Spleen (tissue), 11 donors: Measurements from ENCODE around the gene GCHFR. TPM values are rescaled to one million over a fixed set of nuclear protein-coding genes. Genes with fewer than 3 reads are reported as not detected.

Experiments
- DNase-seq: peaks from one replicate; pipeline ENCODE4 v3.0.0-alpha.2; 2020
- H3K27ac ChIP-seq, 8 donors: fragments of 200-600 bp; sonication (generic) in 7 of 8; 1 replicate in 4 of 8; 2 replicates in 4 of 8; pipeline versions ENCODE4 v1.5.0 to v1.8.0; 2016 to 2021; ENCODE audit warnings: inconsistent platforms in 4 of 8, mild to moderate bottlenecking in 4 of 8, moderate library complexity in 1 of 8
- H3K27me3 ChIP-seq, 7 donors: fragments of 200-600 bp; sonication (generic) in 6 of 7; replicated peaks in 1 of 7; 1 replicate in 4 of 7; 2 replicates in 3 of 7; pipeline versions ENCODE4 v1.5.0 to v1.8.0; 2016 to 2021; ENCODE audit warnings: inconsistent platforms in 3 of 7, mild to moderate bottlenecking in 1 of 7
- H3K36me3 ChIP-seq, 6 donors: fragments of 200-600 bp; sonication (generic) in 5 of 6; 1 replicate in 4 of 6; 2 replicates in 2 of 6; pipeline versions ENCODE4 v1.5.0 to v1.8.0; 2016 to 2021; ENCODE audit warnings: inconsistent platforms in 2 of 6
- H3K4me1 ChIP-seq, 6 donors: fragments of 200-600 bp; sonication (generic) in 5 of 6; 1 replicate in 3 of 6; 2 replicates in 3 of 6; pipeline versions ENCODE4 v1.5.0 to v1.8.0; 2016 to 2021; ENCODE audit warnings: inconsistent platforms in 3 of 6
- H3K4me3 ChIP-seq, 8 donors: fragments of 200-600 bp; sonication (generic) in 7 of 8; 1 replicate in 4 of 8; 2 replicates in 4 of 8; pipeline versions ENCODE4 v1.5.0 to v1.8.0; 2016 to 2021; ENCODE audit warnings: inconsistent platforms in 4 of 8, mild to moderate bottlenecking in 4 of 8, moderate library complexity in 2 of 8
- H3K9me3 ChIP-seq, 8 donors: fragments of 200-600 bp; sonication (generic) in 7 of 8; 1 replicate in 4 of 8; 2 replicates in 4 of 8; pipeline versions ENCODE4 v1.5.0 to v1.8.0; 2016 to 2021; ENCODE audit warnings: inconsistent platforms in 4 of 8
- POLR2A ChIP-seq, 3 donors: fragments of 450-650 bp; IDR thresholded peaks; one replicate each; pipeline ENCODE4 v1.5.1; 2017; ENCODE audit warnings: antibody characterized with exemption in 3 of 3, mild to moderate bottlenecking in 1 of 3
- POLR2AphosphoS5 ChIP-seq, 3 donors: sonication (generic); formaldehyde crosslinking; IDR thresholded peaks; one replicate each; pipeline ENCODE4 v1.5.1; 2017; ENCODE audit warnings: antibody characterized with exemption in 3 of 3
- WGBS, 5 donors: extraction: QIAGEN DNeasy Blood & Tissue Kit in 3 of 5; methylation state at CpG; one replicate each; pipeline versions ENCODE4 v1.1.5 to v1.1.7; 2013 to 2018; 5-methylcytosine and 5-hydroxymethylcytosine counted together
- intact Hi-C: fragments of 100-400 bp; cut with DNase I; formaldehyde crosslinking; loops from one replicate; pipeline ENCODE4 v1.15.0; 2023; ENCODE audit warnings: low total_unique reads
- polyA plus RNA-seq, 3 donors: library from polyadenylated mRNA; stranded (reverse); fragments of 200-250 nt; gene quantifications; one replicate each; pipeline ENCODE4 v1.2.1, GENCODE V29; 2013
- total RNA-seq, 7 donors: library from RNA; depleted of rRNA in 3 of 7; stranded (reverse); fragments of >200 nt in 3 of 7; fragmentation: NEBNext Ultra II Directional in 4 of 7; extraction: Animal tissue kit (Norgen Biotek cat#: 25700) in 4 of 7; gene quantifications; one replicate each; pipeline versions ENCODE4 v1.1.0 to v1.2.1, GENCODE V29; 2016 to 2021
- TF ChIP-seq, protein P1 (sequence below), 11 experiments: fragments of 200-600 bp in 7 of 11; fragments of 450-650 bp in 4 of 11; sonication (generic) in 4 of 11; IDR thresholded peaks in 8 of 11; conservative IDR thresholded peaks in 3 of 11; 1 replicate in 7 of 11; 2 replicates in 4 of 11; pipeline versions ENCODE4 v1.4.0 to v1.8.0; 2016 to 2021; ENCODE audit warnings: antibody characterized with exemption in 11 of 11, inconsistent platforms in 4 of 11, mild to moderate bottlenecking in 1 of 11
- donor health status: healthy with polysubstance abuse.
- donor health status: DM: no; HTN: no; CAD: no; lungs with moderate emphysema.
- donor health status: DM: no; HTN: no; CAD: no.
- donor health status: Bipolar disorder and iron deficiency.
- donor health status: healthy.
- donor health status: DM: no; HTN: no; CAD: no.
- donor health status: DM: yes; HTN: yes; CAD: no.

Gene GCHFR
- total and polyA plus RNA-seq, 10 donors, result 6.1 to 38.0 (median 16.0) TPM

GRCh38 chr15:40749151-40749630 lies 14.7 kb upstream of the GCHFR start:
- intact Hi-C loops, result no loop called here
- H3K36me3 ChIP-seq, result peaks cover 3 to 87% (median 43%) of the 10 kb centered on the region in 6 donors
- no peak for DNase-seq
- H3K27me3 ChIP-seq, result no peaks in the 10 kb centered on the region
- TF ChIP-seq POLR2AphosphoS5 (IDR thresholded peaks at IDR 0.05) (no peak), POLR2A (IDR thresholded peaks at IDR 0.05) (no peak)
- TF ChIP-seq, protein P1, sequence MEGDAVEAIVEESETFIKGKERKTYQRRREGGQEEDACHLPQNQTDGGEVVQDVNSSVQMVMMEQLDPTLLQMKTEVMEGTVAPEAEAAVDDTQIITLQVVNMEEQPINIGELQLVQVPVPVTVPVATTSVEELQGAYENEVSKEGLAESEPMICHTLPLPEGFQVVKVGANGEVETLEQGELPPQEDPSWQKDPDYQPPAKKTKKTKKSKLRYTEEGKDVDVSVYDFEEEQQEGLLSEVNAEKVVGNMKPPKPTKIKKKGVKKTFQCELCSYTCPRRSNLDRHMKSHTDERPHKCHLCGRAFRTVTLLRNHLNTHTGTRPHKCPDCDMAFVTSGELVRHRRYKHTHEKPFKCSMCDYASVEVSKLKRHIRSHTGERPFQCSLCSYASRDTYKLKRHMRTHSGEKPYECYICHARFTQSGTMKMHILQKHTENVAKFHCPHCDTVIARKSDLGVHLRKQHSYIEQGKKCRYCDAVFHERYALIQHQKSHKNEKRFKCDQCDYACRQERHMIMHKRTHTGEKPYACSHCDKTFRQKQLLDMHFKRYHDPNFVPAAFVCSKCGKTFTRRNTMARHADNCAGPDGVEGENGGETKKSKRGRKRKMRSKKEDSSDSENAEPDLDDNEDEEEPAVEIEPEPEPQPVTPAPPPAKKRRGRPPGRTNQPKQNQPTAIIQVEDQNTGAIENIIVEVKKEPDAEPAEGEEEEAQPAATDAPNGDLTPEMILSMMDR (IDR thresholded peaks at IDR 0.05 in 8 of 11, conservative IDR thresholded peaks at IDR 0.05 in 3 of 11), result no peak
- H3K27ac ChIP-seq, result no peak overlapping the region
- peaks cover 13 to 56% (median 27%) of the 10 kb centered on the region in 6 donors for H3K4me1 ChIP-seq
- 95 to 100% (median 97%) methylated on average over 4 of the region's 4 CpGs for WGBS, 5 donors
- no peak overlapping the region for H3K4me3 ChIP-seq
- no peaks in the 10 kb centered on the region for H3K9me3 ChIP-seq

DNA sequence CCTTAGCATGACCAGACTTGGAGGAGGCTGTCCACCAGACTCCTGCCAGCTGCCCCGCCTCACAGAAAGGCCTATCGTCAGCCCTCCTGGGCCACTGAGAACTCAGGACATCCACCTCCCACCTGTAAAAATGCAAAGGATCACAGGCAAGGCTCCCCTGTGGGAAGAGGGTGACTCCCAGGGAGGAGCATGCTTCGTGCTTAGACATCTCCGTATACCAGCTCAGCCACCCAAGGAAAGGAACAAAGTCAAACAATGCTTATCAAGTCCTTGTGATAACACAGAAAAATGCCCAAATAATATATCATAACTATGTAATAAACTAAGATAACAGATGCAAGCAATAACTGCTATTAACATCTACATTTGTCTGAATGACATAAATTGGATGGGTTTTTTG lies 13.0 kb upstream of the GCHFR start:
- 93 to 98% (median 95%) methylated on average over 4 of the region's 4 CpGs for WGBS, 5 donors
- DNase-seq, result no peak
- Histone ChIP-seq H3K36me3 (peaks cover 3 to 70% (median 33%) of the 10 kb centered on the region in 6 donors), H3K4me3 (no peak overlapping the region), H3K4me1 (peaks cover 16 to 60% (median 32%) of the 10 kb centered on the region in 6 donors), H3K27me3 (no peaks in the 10 kb centered on the region), H3K9me3 (no peaks in the 10 kb centered on the region), H3K27ac (no peak overlapping the region)
- intact Hi-C loops, result no loop called here
- TF ChIP-seq POLR2AphosphoS5 (IDR thresholded peaks at IDR 0.05), result no peak
- TF ChIP-seq, protein P1 (IDR thresholded peaks at IDR 0.05 in 8 of 11, conservative IDR thresholded peaks at IDR 0.05 in 3 of 11), result no peak
- no peak for TF ChIP-seq POLR2A (IDR thresholded peaks at IDR 0.05)

DNA sequence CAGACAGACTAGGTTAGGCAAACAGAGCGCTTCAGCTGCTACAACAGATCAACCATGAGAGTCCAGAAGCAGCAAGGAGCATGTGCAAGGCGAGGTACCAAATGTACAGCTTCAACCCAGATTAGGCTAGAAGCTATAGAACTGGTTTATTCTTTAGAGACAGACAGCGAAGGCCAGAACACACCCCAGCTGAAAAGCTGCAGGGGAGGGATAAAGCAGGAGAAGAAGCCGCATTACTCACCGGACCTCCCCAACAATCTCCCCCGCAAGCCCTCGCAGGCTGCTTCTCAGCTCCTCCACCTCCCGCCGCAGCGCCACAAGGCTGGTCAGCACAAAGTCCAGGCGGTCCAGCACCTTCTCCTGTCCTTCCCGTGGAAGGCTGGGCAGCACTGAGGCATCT lies 12.1 kb upstream of the GCHFR start:
- Histone ChIP-seq H3K4me1 (peaks cover 16 to 57% (median 32%) of the 10 kb centered on the region in 6 donors), H3K4me3 (no peak overlapping the region), H3K27me3 (no peaks in the 10 kb centered on the region), H3K9me3 (no peaks in the 10 kb centered on the region), H3K36me3 (peaks cover 3 to 62% (median 33%) of the 10 kb centered on the region in 6 donors), H3K27ac (no peak overlapping the region)
- TF ChIP-seq, protein P1 (IDR thresholded peaks at IDR 0.05 in 8 of 11, conservative IDR thresholded peaks at IDR 0.05 in 3 of 11), result no peak
- TF ChIP-seq POLR2AphosphoS5 (IDR thresholded peaks at IDR 0.05) (no peak), POLR2A (IDR thresholded peaks at IDR 0.05) (no peak)
- 94 to 96% (median 95%) methylated on average over 5 to 12 of the region's 12 CpGs for WGBS, 5 donors
- no peak for DNase-seq
- intact Hi-C loops, result no loop called here

DNA sequence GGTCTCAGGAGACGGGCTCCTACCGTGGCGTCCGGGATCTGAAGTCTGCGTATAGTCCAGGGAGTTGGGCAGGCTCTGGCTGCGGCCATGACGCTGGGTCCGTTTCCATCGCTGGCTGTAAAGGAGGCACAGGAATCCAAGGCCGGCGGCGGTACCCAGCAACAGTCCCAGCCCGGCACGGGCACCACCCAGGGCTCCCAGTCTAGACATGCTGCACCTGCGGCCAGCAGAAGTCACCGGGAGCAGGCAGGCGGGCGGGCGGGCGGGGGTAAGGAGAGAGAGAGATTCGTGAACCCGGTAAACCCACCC lies 9.3 kb upstream of the GCHFR start:
- intact Hi-C loops, result no loop called here
- peaks cover 3 to 35% (median 21%) of the 10 kb centered on the region in 6 donors for H3K36me3 ChIP-seq
- peak; percentile 89 for DNase-seq
- H3K4me1 ChIP-seq, result peaks cover 16 to 43% (median 32%) of the 10 kb centered on the region in 6 donors
- 0 to 1% (median 0%) methylated on average over 5 to 22 of the region's 22 CpGs for WGBS, 5 donors
- peak overlapping the region; percentile 70 to 90 (median 82) for H3K27ac ChIP-seq
- H3K9me3 ChIP-seq, result no peaks in the 10 kb centered on the region
- H3K27me3 ChIP-seq, result no peaks in the 10 kb centered on the region
- TF ChIP-seq POLR2AphosphoS5 (IDR thresholded peaks at IDR 0.05), result no peak
- no peak for TF ChIP-seq POLR2A (IDR thresholded peaks at IDR 0.05)
- TF ChIP-seq, protein P1 (IDR thresholded peaks at IDR 0.05 in 8 of 11, conservative IDR thresholded peaks at IDR 0.05 in 3 of 11), result no peak
- H3K4me3 ChIP-seq, result peak overlapping the region; percentile 82 to 96 (median 89)
